GM18868 (cell line): ENCODE results near the gene C1QTNF3.
"Not testable (repeated sequence)": the region's sequence is repeated elsewhere in the genome, so short reads cannot be mapped to it uniquely, and the experiment has no call there.

ENCODE experiments used
- ATAC-seq: cut with Tn5 transposase; IDR thresholded peaks from one replicate; pipeline ENCODE4 v1.9.1; 2021; ENCODE audit warnings: mild to moderate bottlenecking, moderate library complexity; ENCODE audit not compliant: unreplicated experiment

The C1QTNF3 gene

DNA sequence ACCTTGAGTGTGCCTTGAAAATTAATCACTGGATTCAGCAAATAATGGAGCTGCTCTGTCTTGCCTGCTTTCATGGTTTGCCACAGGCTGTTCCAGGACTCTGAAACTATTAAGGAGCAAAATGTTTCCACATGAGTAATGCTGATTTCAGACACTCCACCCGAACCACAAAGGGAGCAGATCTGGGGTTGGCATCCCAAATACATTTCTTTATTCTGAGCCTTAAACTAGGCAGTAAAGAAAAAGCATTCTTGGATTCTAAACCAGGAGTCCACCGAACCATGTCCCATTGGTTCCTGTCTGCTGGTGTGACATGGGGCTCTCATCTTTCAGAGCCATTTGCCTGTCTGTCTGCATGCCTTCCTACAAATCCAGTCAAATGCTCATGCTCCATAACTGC lies 10.1 kb upstream of the C1QTNF3 start:
- ATAC-seq, result no peak

DNA sequence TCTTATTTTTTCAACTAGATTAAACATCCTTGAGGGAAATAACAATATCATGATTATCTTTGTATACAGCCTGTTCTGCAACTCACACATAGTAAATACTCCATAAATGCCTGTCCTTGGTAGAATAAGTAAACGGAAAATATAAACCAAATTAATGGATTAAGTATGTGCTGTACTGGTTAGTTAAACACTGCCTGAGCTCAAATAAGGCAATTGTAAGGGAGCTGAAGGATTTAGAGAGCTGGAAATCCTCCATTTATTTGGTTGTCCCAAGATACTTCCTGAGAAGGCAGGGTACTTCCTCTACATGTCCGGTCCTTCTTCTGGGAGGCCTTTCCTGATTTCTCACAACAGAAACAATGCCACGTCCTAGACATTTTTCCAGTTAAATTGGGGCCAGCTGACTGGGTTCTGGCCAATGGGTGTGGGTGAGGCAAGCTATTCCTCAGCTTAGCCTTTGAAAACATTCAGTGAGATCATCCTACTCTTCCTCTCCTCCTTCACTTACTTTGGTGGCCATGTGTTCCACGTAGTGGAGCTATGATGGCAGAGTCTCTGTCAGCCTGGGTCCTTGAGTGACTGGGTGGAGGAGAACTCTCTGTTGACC lies 8.5 kb upstream of the C1QTNF3 start:
- no peak for ATAC-seq

DNA sequence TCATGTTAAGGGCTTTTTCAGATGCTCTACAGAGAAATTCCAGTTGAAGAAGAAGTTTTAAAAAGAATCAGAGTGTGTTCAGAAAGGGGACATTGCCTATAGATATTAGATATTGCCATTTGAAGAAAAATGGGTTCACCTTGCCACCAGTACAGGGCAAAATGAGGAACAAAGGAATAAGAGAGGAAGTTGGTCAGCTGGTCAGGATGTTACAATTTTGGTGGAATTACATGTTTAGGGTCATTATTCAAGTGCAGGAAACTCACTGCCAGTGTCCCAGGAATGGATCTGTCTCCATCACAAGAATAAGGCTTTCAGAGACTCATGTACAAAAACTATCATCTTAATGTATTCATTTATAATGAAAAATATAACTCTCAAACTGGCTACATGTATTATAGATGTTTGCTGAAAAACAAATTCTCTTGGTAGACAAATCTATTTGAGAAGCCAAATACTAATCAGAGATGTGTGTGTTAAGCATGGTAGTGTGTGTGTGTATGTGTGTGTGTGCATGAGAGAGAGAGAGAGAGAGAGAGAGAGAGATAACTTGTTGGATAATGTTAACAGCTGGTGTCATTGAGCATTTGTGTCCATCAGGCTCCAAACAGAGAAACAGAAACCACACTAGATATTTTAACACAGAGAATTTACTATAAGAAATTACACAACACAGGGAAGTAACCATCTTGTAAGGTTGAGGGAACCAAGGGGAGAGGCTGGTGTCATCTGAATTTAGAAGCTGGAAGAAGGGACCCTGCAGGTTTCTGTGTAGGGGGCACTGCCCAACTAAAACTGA lies 5.0 kb upstream of the C1QTNF3 start:
- ATAC-seq, result no peak

DNA sequence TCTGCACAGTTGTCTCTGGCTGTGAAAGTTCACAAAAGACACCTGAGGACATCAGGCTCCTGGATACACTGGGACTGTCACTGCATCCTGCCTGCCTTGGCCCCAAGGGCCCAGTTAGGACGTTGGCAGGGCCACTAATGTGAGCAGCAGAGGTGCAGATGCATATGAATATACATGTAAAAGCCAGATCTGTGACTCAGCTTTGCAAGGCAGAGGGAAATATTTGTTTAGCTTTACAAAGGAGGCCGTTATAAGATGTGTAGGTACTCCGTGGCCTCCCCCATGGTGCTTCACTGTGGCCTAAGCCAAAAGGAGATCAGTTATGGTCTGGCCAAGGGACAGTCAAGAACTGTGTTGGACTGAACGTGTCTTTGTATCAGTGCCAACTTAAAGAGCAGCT lies 4.1 kb upstream of the C1QTNF3 start:
- ATAC-seq, result no peak

DNA sequence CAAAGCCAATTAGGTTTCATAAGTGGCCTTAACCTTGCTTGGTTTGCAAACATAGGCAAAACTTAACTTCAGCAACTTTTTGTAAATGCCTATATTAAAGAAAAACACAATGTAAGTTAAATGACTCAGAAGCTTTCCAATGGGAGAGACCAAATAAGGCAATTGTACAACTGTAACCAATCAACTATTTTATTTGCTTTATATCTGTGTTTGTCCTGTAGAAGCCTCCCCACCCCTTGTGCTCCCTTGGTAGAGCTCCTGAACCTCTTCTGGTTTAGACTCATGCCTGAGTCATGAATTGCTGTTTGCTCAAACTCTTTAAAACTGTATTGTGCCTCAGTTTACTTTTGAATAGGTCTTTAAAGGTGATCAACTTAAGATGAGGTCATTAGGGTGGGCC lies 3.0 kb upstream of the C1QTNF3 start:
- no peak for ATAC-seq

DNA sequence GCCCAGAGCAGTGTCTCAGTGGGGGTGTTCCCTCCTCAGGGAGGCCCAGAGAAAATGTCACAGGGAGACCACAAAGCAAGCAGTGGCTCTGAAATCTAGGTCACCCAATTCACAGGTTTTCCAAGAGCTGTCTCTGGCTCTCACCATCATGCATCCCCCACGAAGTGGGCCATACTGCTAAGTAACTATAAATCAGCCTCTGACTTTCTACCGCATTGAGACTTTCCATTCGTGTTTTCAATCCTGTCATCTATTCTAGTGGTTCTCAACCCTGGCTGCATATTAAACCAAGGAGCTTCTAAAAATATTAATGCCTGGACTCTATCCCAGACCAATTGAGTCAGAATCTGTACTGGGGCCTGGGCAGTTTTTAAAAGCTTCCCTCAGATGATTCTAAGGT lies 2.0 kb upstream of the C1QTNF3 start:
- ATAC-seq, result no peak

DNA sequence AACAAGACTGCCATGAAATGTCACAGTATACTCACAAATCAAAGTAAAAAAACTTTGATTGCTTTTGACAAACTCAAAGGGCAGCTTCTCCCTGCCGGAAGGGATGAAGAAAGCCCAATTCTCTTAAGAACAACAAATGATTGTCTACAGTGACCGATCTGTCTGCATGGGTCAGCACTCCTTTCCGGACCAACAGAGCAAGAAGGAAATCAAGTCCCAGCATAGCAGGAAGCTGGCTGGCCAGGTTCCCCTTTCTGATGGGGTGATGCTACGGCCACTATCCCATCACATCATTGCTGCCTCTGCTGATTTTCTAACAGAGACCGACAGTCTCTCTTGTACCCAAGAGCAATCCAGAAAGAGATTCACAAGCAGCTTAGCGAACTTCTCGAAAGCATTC lies 692 bp downstream of the C1QTNF3 start:
- no peak for ATAC-seq

DNA sequence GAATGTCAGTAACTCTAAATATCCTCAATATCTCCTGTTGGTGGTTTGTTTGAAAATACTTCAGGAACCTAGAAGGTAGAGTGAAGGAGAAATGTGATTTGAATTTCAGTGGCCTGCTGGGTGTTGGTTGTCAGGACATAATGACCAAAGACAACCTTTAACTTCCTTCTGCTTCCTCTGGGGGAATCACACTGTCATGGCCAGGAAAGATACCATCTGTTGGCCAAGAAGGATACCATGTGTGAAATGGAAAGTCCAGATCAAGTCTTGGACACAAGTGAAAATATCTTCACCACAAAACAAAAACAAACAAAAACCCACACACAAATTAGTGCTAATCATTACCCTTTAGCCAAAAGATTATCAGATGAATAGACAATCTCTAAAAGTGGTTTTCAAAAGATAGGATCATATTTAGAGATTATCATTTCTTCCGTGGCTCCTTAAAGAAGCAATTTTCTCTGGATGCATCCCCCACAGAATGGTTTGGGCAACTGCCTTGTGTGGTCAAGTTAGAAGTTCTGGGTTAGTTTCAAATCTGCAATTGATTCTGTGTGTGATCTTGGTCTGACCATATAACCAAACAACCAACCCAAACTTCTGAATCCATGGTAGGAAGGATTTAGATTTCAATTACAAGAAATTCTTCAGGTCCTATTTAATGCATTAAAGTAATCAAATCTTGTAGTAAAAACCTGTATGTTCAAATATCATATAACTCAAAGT lies 1.6 kb downstream of the C1QTNF3 start:
- no peak for ATAC-seq

- ATAC-seq, result no peak
Observed at GRCh38 chr5:34040472-34040871, 2.5 kb downstream of the C1QTNF3 start.

DNA sequence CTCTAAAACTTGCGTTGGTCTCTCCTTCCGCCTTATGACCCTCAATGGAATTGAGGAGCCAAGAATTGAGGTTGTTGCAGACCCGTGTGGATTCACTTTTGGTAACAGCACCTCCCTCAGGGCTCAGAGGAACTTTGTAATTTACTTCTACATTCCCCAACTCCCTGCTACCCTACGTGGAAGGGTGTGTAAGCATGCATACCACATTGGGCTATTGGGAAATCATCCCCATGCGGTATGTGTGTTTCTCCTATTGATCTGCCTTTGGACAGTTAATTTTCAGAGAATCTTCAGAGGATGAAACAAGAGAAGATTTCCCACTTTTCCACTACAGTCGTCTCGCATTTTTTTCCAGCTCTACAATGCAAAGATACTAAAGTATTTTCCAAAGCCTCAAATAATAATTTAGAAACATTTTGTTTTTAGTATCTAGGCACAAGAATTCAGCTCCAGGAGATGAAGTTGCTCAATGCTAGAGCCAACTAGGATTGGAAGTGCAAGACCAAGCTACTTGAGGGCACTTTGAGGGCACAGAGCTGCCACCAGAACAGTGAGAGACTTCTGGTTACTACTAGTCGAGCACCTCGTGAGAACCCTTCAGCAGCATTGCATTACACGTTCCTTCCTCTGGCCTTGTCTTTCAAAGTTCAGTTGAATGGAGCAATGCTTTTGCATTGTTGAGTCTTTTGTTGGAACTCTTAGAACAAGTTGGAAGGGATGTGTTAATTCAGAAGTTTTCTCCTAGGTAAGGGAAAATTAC lies 3.4 kb downstream of the C1QTNF3 start:
- ATAC-seq, result no peak

DNA sequence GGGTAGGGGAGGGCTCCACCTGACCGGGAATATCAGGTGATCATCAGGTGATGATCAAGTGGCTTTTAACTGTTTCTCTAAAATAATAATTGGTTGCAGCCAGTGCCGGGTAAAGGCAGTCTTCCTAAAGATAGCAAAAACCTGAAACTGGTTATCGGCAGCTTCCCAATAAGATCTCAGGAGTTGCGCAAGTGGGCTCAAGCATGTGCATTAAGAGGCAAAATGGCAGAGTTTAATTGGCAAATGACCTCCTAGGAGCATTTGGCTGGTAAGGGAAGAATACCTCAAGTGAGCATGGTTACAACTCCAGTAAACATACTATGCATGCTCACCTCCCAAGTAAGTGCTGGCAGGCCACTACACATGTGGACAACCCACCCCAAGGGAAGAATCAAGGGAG lies 4.2 kb downstream of the C1QTNF3 start:
- ATAC-seq, result no peak

GRCh38 chr5:34038390-34038789 lies 4.6 kb downstream of the C1QTNF3 start:
- no peak for ATAC-seq

- no peak for ATAC-seq
Observed at GRCh38 chr5:34037726-34038125, 5.3 kb downstream of the C1QTNF3 start.

- ATAC-seq, result no peak
Observed at GRCh38 chr5:34035756-34036155, 7.3 kb downstream of the C1QTNF3 start.

DNA sequence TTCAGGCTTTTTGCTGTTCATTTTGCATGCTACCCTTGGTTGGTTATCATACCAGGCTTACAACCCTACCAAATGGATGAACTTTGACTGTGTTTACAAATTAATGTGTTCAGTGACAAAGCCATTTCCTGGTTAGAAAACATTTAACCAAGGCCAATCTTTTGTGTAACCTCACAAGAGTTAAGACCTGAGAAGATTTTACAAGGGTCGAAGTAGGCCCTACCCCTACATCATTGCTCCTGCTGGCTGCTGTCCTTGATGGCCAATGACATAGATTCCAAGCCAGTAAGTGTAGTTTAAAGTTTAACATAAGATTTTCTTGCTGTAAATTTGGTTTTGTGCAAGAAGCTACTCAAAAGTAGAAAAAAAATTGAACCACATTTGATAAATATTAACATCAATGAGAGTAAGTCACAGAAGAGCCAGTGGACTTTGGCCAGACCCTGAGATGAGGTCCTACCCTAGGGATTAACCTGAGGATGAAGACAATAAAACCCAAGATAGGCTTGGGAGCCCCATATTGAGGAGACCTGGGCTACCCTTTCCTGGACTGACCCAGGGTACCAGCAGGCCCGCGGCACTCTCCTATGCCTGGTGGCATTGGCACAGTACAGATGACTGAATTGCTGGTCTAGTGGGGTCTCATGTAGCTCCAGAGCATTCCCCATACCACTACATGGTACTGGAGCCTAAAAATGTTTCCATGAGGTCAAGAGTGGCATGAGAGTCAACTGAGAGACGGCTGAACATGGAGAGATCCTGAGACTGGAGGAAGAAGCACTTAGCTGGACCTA lies 8.3 kb downstream of the C1QTNF3 start:
- ATAC-seq, result no peak

- no peak for ATAC-seq
Observed at GRCh38 chr5:34031966-34032365, 11.0 kb downstream of the C1QTNF3 start.

DNA sequence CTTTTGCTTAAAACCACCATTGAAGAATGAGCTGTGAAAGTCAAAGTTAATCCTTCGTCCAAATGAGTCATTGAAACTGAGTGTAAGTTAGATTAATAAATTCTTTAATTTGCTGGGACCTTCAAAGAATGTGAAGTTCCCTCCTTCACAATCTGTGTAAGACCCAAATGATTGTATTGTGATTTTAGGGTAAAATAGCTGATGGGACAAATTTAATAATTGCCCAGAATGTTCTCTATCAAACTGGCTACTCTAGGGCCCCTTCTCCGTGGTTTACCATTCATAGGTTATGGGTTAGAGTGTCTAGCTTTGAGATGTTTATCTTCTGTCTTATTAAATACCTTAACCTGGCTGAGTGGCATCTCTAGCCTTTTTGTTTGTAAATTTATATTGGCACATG lies 11.9 kb downstream of the C1QTNF3 start:
- ATAC-seq, result no peak

DNA sequence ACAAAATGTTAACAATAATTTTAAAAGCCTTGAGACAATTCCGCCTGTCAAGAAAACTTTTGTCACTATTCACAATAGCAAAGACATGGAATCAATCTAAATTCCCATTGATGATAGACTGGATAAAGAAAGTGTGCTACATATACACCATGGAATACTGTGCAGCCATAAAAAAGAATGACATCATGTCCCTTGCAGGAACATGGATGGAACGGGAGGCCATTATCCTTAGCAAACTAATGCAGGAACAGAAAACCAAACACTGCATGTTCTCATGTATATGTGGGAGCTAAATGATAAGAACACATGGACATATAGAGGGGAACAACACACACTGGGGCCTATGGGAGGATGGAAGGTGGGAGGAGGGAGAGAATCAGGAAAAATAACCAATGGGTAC lies 12.4 kb downstream of the C1QTNF3 start:
- ATAC-seq, result not testable (repeated sequence)

DNA sequence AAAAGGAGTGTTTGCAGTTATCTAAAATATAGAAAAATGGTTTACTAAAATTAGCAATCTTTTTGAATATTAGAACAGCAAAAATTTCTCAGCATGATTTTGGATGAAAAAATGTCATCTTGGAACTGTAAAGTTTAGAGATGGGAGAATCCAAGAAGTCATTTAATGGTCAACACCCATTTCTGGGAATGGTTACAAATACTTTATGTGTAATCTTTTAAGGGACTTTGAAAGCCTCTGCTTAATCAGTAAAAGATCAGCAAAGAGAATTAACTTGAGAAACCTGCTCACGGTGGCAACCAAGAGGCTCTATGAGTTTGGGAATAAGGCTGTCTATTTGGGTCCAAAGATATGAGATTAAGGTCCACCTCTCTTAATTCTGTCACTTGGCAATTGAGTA lies 13.0 kb downstream of the C1QTNF3 start:
- ATAC-seq, result no peak

DNA sequence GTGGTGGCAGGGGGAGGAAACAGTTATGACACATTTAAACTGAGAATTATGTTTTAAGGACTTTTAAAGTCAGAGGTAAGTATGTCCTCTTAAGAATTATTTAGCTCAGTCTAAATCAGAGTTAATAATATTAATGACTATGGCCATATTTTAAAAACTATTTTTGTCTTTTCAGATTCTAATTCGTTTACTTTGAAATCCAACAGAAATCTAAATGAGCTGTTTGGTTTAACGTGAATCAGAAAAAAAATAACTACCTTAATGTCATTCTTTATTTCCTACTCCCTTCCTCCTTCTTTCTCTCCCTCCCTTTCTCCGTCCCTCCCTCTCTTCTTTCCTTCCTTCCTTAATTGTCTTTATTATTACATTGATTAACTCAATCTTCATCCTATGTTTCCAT lies 14.7 kb downstream of the C1QTNF3 start:
- ATAC-seq, result no peak
